IMR-90 (cell line): ENCODE data around the gene SLIT3.

Experiments used
- CEBPB ChIP-seq: IDR thresholded peaks from 2 replicates; pipeline ENCODE4 v1.6.1; 2012; ENCODE audit warnings: low read depth, low read length, improper control_type of control experiment
- CHD1 ChIP-seq: IDR thresholded peaks from 2 replicates; pipeline ENCODE4 v1.6.1; 2012; ENCODE audit warnings: low read depth, low read length, improper control_type of control experiment
- CTCF ChIP-seq: conservative IDR thresholded peaks from 2 replicates; pipeline ENCODE4 v1.5.1; 2012; ENCODE audit warnings: mild to moderate bottlenecking, low read depth, low read length, improper control_type of control experiment
- FOS ChIP-seq: fragments of 150-350 bp; IDR thresholded peaks from 2 replicates; pipeline ENCODE4 v1.6.1; 2016; ENCODE audit warnings: low read depth, low read length
- POLR2A ChIP-seq: IDR thresholded peaks from 2 replicates; pipeline ENCODE4 v1.6.1; 2012; ENCODE audit warnings: mild to moderate bottlenecking, low read depth, low read length
- RAD21 ChIP-seq: IDR thresholded peaks from 2 replicates; pipeline ENCODE4 v1.6.1; 2012; ENCODE audit warnings: low read length, improper control_type of control experiment
- RFX5 ChIP-seq: IDR thresholded peaks from 2 replicates; pipeline ENCODE4 v1.8.0; 2012; ENCODE audit warnings: low read depth, mild to moderate bottlenecking, low read length, moderate library complexity
- SMC3 ChIP-seq: fragments of 150-350 bp; IDR thresholded peaks from 2 replicates; pipeline ENCODE4 v1.6.1; 2016; ENCODE audit warnings: low read depth, mild to moderate bottlenecking, antibody characterized with exemption, low read length, moderate library complexity
- USF2 ChIP-seq: fragments of 150-350 bp; IDR thresholded peaks from 2 replicates; pipeline ENCODE4 v1.6.1; 2017; ENCODE audit warnings: mild to moderate bottlenecking, antibody characterized with exemption, low read length, low read depth

- no peak for TF ChIP-seq CTCF
- TF ChIP-seq SMC3 = no peak
- TF ChIP-seq POLR2A = no peak
- TF ChIP-seq FOS = no peak
- no peak for TF ChIP-seq RFX5
- no peak for TF ChIP-seq RAD21
- TF ChIP-seq USF2 = no peak
- TF ChIP-seq CEBPB = no peak
- TF ChIP-seq CHD1 = no peak
Observed at GRCh38 chr5:168876419-168876818, 424.5 kb downstream of the SLIT3 start.
